Measurements from ENCODE around the gene FAM53B. TPM values are rescaled to one million over a fixed set of nuclear protein-coding genes. Genes with fewer than 3 reads are reported as not detected.
A peak's percentile ranks its signal among the peaks of the same experiment; 100 is the strongest.

The FAM53B gene
- total and polyA plus RNA-seq, 4 donors = 14.6 to 45.4 (median 18.2) TPM

GRCh38 chr10:124707144-124707467 lies 37.1 kb downstream of the FAM53B start:
- no peak for TF ChIP-seq CTCF (IDR thresholded peaks at IDR 0.05; ENCODE audit: control extremely low read depth, extremely low read depth)
- Histone ChIP-seq H3K27ac (ENCODE audit: low read depth in 1 of 2, low read length in 1 of 2) (peak overlapping the region; percentile 14 to 32), H3K27me3 (ENCODE audit: control insufficient read depth in 3 of 3, insufficient read depth in 3 of 3, low read length in 2 of 3) (no peaks in the 10 kb centered on the region), H3K9me3 (ENCODE audit: control insufficient read depth in 4 of 4, insufficient read depth in 3 of 4, low read length in 3 of 4) (no peaks in the 10 kb centered on the region), H3K9ac (ENCODE audit: insufficient read depth in 1 of 2, low read length in 2 of 2) (no peak overlapping the region), H3K4me3 (no peak overlapping the region), H3K4me1 (ENCODE audit: control insufficient read depth in 5 of 5, insufficient read depth in 5 of 5, low read length in 5 of 5) (peaks cover 33 to 75% (median 52%) of the 10 kb centered on the region in 5 donors), H3K36me3 (ENCODE audit: control insufficient read depth in 4 of 4, insufficient read depth in 4 of 4, low read length in 4 of 4) (peaks cover 0 to 16% (median 11%) of the 10 kb centered on the region in 4 donors)
- WGBS, 2 donors = 79 to 83% methylated on average over 3 of the region's 3 CpGs
- ATAC-seq (ENCODE audit: insufficient read depth, low FRiP score) (no peak), DNase-seq (no peak)

- TF ChIP-seq CTCF (IDR thresholded peaks at IDR 0.05; ENCODE audit: control extremely low read depth, extremely low read depth) = no peak
- no peaks in the 10 kb centered on the region for H3K27me3 ChIP-seq (ENCODE audit: control insufficient read depth in 3 of 3, insufficient read depth in 3 of 3, low read length in 2 of 3)
- no peak overlapping the region for H3K9ac ChIP-seq (ENCODE audit: insufficient read depth in 1 of 2, low read length in 2 of 2)
- peak overlapping the region; percentile 14 to 26 for H3K27ac ChIP-seq (ENCODE audit: low read depth in 1 of 2, low read length in 1 of 2)
- no peaks in the 10 kb centered on the region for H3K9me3 ChIP-seq (ENCODE audit: control insufficient read depth in 4 of 4, insufficient read depth in 3 of 4, low read length in 3 of 4)
- ATAC-seq (ENCODE audit: insufficient read depth, low FRiP score) (no peak), DNase-seq (no peak)
- peaks cover 38 to 80% (median 58%) of the 10 kb centered on the region in 5 donors for H3K4me1 ChIP-seq (ENCODE audit: control insufficient read depth in 5 of 5, insufficient read depth in 5 of 5, low read length in 5 of 5)
- H3K36me3 ChIP-seq (ENCODE audit: control insufficient read depth in 4 of 4, insufficient read depth in 4 of 4, low read length in 4 of 4) = peaks cover 0 to 16% (median 11%) of the 10 kb centered on the region in 4 donors
- 84 to 85% methylated on average over 9 of the region's 9 CpGs for WGBS, 2 donors
- no peak overlapping the region for H3K4me3 ChIP-seq
Observed at GRCh38 chr10:124706462-124707143, 37.6 kb downstream of the FAM53B start.

- WGBS, 2 donors = 82 to 83% methylated on average over 12 of the region's 12 CpGs
- H3K4me3 ChIP-seq = no peak overlapping the region
- ATAC-seq (ENCODE audit: insufficient read depth, low FRiP score) (no peak), DNase-seq (no peak)
- H3K9me3 ChIP-seq (ENCODE audit: control insufficient read depth in 4 of 4, insufficient read depth in 3 of 4, low read length in 3 of 4) = no peaks in the 10 kb centered on the region
- peak overlapping the region; percentile 25 to 30 for H3K27ac ChIP-seq (ENCODE audit: low read depth in 1 of 2, low read length in 1 of 2)
- H3K36me3 ChIP-seq (ENCODE audit: control insufficient read depth in 4 of 4, insufficient read depth in 4 of 4, low read length in 4 of 4) = peaks cover 0 to 16% (median 11%) of the 10 kb centered on the region in 4 donors
- peaks cover 43 to 85% (median 63%) of the 10 kb centered on the region in 5 donors for H3K4me1 ChIP-seq (ENCODE audit: control insufficient read depth in 5 of 5, insufficient read depth in 5 of 5, low read length in 5 of 5)
- TF ChIP-seq CTCF (IDR thresholded peaks at IDR 0.05; ENCODE audit: control extremely low read depth, extremely low read depth) = no peak
- no peaks in the 10 kb centered on the region for H3K27me3 ChIP-seq (ENCODE audit: control insufficient read depth in 3 of 3, insufficient read depth in 3 of 3, low read length in 2 of 3)
- no peak overlapping the region for H3K9ac ChIP-seq (ENCODE audit: insufficient read depth in 1 of 2, low read length in 2 of 2)
Observed at GRCh38 chr10:124705817-124706461, 38.2 kb downstream of the FAM53B start.
